Panc1 (cell line): ENCODE results near the gene FBXO42. TPM values are rescaled to one million over a fixed set of nuclear protein-coding genes. Genes with fewer than 3 reads are reported as not detected.

Experiments
- ATAC-seq: fragments of 200-7000 bp; cut with Tn5 transposase; 2 replicates; pipeline ENCODE4 v1.9.1; 2020; ENCODE audit warnings: mild to moderate bottlenecking, moderate library complexity
- BruUV-seq: library from RNA; stranded (reverse); fragments of 400-500 nt; replicated peaks from 2 replicates; lab custom pipeline; 2021; lab: Mats Ljungman, UMichigan
- CTCF ChIA-PET: fragments of 300-600 bp; sonication (Branson Sonifier 250); formaldehyde crosslinking; loops from one replicate; lab custom pipeline; 2022; ENCODE audit warnings: antibody characterized with exemption; lab: Charles Lee
- POLR2A ChIA-PET: fragments of 300-600 bp; sonication (Branson Sonifier 250); formaldehyde crosslinking; loops from one replicate; lab custom pipeline; 2022; ENCODE audit warnings: antibody characterized with exemption; lab: Charles Lee
- DNase-seq: peaks from one replicate; pipeline ENCODE4 v3.0.0-alpha.2; 2010; ENCODE audit warnings: low read depth, low spot score
- H3K27ac ChIP-seq: 2 replicates; pipeline ENCODE4 v1.5.1; 2011; ENCODE audit warnings: mild to moderate bottlenecking, low read length, inconsistent platforms
- H3K27me3 ChIP-seq: fragments of 200-500 bp; sonication (Bioruptor generic); 2 replicates; pipeline ENCODE4 v1.6.0; 2014; ENCODE audit warnings: low read length, inconsistent platforms; ENCODE audit not compliant: control insufficient read depth, insufficient read depth
- H3K36me3 ChIP-seq: fragments of 200-500 bp; sonication (Bioruptor generic); 2 replicates; pipeline ENCODE4 v1.5.1; 2014; ENCODE audit warnings: inconsistent platforms, mild to moderate bottlenecking, low read length, moderate library complexity; ENCODE audit not compliant: control insufficient read depth, insufficient read depth
- H3K4me1 ChIP-seq: 2 replicates; pipeline ENCODE4 v1.5.1; 2011; ENCODE audit warnings: inconsistent platforms, mild to moderate bottlenecking, low read length, moderate library complexity; ENCODE audit not compliant: control insufficient read depth, insufficient read depth
- H3K4me3 ChIP-seq, 2 experiments: 2 replicates each; pipeline ENCODE4 v1.5.1; 2011 to 2012; ENCODE audit warnings: low read depth in 2 of 2, low read length in 2 of 2, mild to moderate bottlenecking in 2 of 2, inconsistent platforms in 1 of 2, moderate library complexity in 1 of 2
- H3K9me3 ChIP-seq: fragments of 200-500 bp; sonication (Bioruptor generic); 2 replicates; pipeline ENCODE4 v1.5.1; 2014; ENCODE audit warnings: low read depth, mild to moderate bottlenecking, inconsistent platforms, low read length, moderate library complexity; ENCODE audit not compliant: control insufficient read depth, insufficient read depth
- POLR2AphosphoS5 ChIP-seq: IDR thresholded peaks from 2 replicates; pipeline ENCODE4 v1.6.1; 2012; ENCODE audit warnings: mild to moderate bottlenecking, low read depth, low read length, moderate library complexity
- SIN3A ChIP-seq: IDR thresholded peaks from 2 replicates; pipeline ENCODE4 v1.6.1; 2012; ENCODE audit warnings: low read depth, mild to moderate bottlenecking, low read length, moderate library complexity, borderline replicate concordance; ENCODE audit not compliant: insufficient read depth
- TCF7L2 ChIP-seq: IDR thresholded peaks from 2 replicates; pipeline ENCODE4 v1.6.1; 2011; ENCODE audit warnings: mild to moderate bottlenecking, low read depth, low read length, inconsistent platforms
- in situ Hi-C: cut with HindIII; loops from 2 replicates; pipeline ENCODE4 v1.10.0; 2016; ENCODE audit warnings: low sequenced_read_pairs, low pct_unique_long_range_greater_than_20kb
- intact Hi-C: fragments of 100-400 bp; cut with micrococcal nuclease; formaldehyde crosslinking; loops from one replicate; pipeline ENCODE4 v1.10.0; 2022; ENCODE audit not compliant: unreplicated experiment
- total RNA-seq: library from RNA; stranded (reverse); gene quantifications from one replicate; pipeline ENCODE4 v1.2.1, GENCODE V29; 2021; ENCODE audit not compliant: unreplicated experiment
- TF ChIP-seq, protein P1 (sequence below): fragments of 450-650 bp; IDR thresholded peaks from 2 replicates; pipeline ENCODE4 v1.5.1; 2017; ENCODE audit warnings: mild to moderate bottlenecking
- TF ChIP-seq, protein P2 (sequence below), 2 experiments: IDR thresholded peaks; 2 replicates each; pipeline ENCODE4 v1.6.1; 2011 to 2012; ENCODE audit warnings: low read depth in 2 of 2, control low read depth in 1 of 2, low read length in 1 of 2, mild to moderate bottlenecking in 1 of 2, moderate library complexity in 1 of 2; ENCODE audit not compliant: insufficient read depth in 1 of 2

The FBXO42 gene
- total RNA-seq, 1 experiment from 2014 or later: 25.7 TPM

GRCh38 chr1:16226490-16227179 is 125.6 kb downstream of the FBXO42 start:
- H3K4me3 ChIP-seq: no peak overlapping the region
- H3K9me3 ChIP-seq: no peaks in the 10 kb centered on the region
- CTCF ChIA-PET: no interaction called here
- no peak for DNase-seq
- no peaks in the 10 kb centered on the region for H3K36me3 ChIP-seq
- ATAC-seq: no peak
- no TSS peak for BruUV-seq
- POLR2A ChIA-PET: no interaction called here
- H3K4me1 ChIP-seq: no peaks in the 10 kb centered on the region
- TF ChIP-seq, protein P1, sequence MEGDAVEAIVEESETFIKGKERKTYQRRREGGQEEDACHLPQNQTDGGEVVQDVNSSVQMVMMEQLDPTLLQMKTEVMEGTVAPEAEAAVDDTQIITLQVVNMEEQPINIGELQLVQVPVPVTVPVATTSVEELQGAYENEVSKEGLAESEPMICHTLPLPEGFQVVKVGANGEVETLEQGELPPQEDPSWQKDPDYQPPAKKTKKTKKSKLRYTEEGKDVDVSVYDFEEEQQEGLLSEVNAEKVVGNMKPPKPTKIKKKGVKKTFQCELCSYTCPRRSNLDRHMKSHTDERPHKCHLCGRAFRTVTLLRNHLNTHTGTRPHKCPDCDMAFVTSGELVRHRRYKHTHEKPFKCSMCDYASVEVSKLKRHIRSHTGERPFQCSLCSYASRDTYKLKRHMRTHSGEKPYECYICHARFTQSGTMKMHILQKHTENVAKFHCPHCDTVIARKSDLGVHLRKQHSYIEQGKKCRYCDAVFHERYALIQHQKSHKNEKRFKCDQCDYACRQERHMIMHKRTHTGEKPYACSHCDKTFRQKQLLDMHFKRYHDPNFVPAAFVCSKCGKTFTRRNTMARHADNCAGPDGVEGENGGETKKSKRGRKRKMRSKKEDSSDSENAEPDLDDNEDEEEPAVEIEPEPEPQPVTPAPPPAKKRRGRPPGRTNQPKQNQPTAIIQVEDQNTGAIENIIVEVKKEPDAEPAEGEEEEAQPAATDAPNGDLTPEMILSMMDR: no peak
- TF ChIP-seq TCF7L2 (no peak), SIN3A (no peak)
- TF ChIP-seq, protein P2, sequence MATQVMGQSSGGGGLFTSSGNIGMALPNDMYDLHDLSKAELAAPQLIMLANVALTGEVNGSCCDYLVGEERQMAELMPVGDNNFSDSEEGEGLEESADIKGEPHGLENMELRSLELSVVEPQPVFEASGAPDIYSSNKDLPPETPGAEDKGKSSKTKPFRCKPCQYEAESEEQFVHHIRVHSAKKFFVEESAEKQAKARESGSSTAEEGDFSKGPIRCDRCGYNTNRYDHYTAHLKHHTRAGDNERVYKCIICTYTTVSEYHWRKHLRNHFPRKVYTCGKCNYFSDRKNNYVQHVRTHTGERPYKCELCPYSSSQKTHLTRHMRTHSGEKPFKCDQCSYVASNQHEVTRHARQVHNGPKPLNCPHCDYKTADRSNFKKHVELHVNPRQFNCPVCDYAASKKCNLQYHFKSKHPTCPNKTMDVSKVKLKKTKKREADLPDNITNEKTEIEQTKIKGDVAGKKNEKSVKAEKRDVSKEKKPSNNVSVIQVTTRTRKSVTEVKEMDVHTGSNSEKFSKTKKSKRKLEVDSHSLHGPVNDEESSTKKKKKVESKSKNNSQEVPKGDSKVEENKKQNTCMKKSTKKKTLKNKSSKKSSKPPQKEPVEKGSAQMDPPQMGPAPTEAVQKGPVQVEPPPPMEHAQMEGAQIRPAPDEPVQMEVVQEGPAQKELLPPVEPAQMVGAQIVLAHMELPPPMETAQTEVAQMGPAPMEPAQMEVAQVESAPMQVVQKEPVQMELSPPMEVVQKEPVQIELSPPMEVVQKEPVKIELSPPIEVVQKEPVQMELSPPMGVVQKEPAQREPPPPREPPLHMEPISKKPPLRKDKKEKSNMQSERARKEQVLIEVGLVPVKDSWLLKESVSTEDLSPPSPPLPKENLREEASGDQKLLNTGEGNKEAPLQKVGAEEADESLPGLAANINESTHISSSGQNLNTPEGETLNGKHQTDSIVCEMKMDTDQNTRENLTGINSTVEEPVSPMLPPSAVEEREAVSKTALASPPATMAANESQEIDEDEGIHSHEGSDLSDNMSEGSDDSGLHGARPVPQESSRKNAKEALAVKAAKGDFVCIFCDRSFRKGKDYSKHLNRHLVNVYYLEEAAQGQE (IDR thresholded peaks at IDR 0.05; ENCODE audit: insufficient read depth in 1 of 2, low read depth in 2 of 2, low read length in 1 of 2): no peak
- intact Hi-C loops (no loop called here), in situ Hi-C loops (no loop called here)
- no peaks in the 10 kb centered on the region for H3K27me3 ChIP-seq
- no peak overlapping the region for H3K27ac ChIP-seq

DNA sequence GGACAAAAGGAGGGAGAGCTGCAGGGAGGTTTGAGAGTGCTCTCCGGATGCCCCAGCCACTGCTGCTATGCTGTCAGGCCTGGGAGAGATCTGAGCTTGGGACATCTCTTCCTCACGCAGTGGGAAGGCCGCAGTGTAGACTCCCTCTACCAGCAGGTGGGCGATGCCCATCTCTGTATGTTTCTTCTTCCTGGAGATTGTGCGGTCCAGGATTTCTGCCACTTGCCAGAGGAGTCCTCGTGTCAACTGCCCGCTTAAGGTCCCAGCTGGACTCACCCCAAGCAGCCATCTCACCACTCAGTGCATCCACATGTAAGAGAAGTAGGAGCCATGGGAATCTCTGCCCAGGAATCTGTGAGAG is 126.2 kb downstream of the FBXO42 start:
- Histone ChIP-seq H3K4me3 (no peak overlapping the region), H3K27me3 (no peaks in the 10 kb centered on the region), H3K27ac (no peak overlapping the region), H3K9me3 (no peaks in the 10 kb centered on the region), H3K4me1 (no peaks in the 10 kb centered on the region), H3K36me3 (no peaks in the 10 kb centered on the region)
- TF ChIP-seq POLR2AphosphoS5: no peak
- no peak for TF ChIP-seq SIN3A
- TF ChIP-seq, protein P1: no peak
- TF ChIP-seq TCF7L2: no peak
- TF ChIP-seq, protein P2 (IDR thresholded peaks at IDR 0.05; ENCODE audit: insufficient read depth in 1 of 2, low read depth in 2 of 2, low read length in 1 of 2): no peak
- DNase-seq: no peak
- ATAC-seq: no peak
- in situ Hi-C loops: no loop called here
- POLR2A ChIA-PET: no interaction called here
- CTCF ChIA-PET: no interaction called here
- intact Hi-C loops: no loop called here
- BruUV-seq: no TSS peak
